HG03039 (cell line): ENCODE data around the gene TNIK.
"Not testable (repeated sequence)": the region's sequence is repeated elsewhere in the genome, so short reads cannot be mapped to it uniquely, and the experiment has no call there.

Experiments
- ATAC-seq: cut with Tn5 transposase; IDR thresholded peaks from one replicate; pipeline ENCODE4 v1.9.1; 2021; ENCODE audit warnings: mild to moderate bottlenecking, moderate library complexity; ENCODE audit not compliant: unreplicated experiment

TNIK gene

GRCh38 chr3:171366738-171367137 lies 93.5 kb downstream of the TNIK start:
- ATAC-seq = not testable (repeated sequence)

GRCh38 chr3:171366043-171366442 lies 94.2 kb downstream of the TNIK start:
- ATAC-seq = no peak

GRCh38 chr3:171365489-171365888 lies 94.7 kb downstream of the TNIK start:
- no peak for ATAC-seq

- no peak for ATAC-seq
Observed at GRCh38 chr3:171364500-171364899, 95.7 kb downstream of the TNIK start.

GRCh38 chr3:171363202-171363601 lies 97.0 kb downstream of the TNIK start:
- ATAC-seq = no peak

GRCh38 chr3:171362575-171362974 lies 97.6 kb downstream of the TNIK start:
- ATAC-seq = no peak

- no peak for ATAC-seq
Observed at GRCh38 chr3:171358881-171359198, 101.4 kb downstream of the TNIK start.

- ATAC-seq = no peak
Observed at GRCh38 chr3:171358181-171358880, 101.9 kb downstream of the TNIK start.

GRCh38 chr3:171357721-171358120 lies 102.5 kb downstream of the TNIK start:
- ATAC-seq = no peak

GRCh38 chr3:171356251-171356650 lies 104.0 kb downstream of the TNIK start:
- ATAC-seq = no peak

GRCh38 chr3:171354706-171355582 lies 105.3 kb downstream of the TNIK start:
- ATAC-seq = no peak

GRCh38 chr3:171354049-171354705 lies 106.0 kb downstream of the TNIK start:
- ATAC-seq = no peak

- ATAC-seq = no peak
Observed at GRCh38 chr3:171353423-171353822, 106.8 kb downstream of the TNIK start.

- ATAC-seq = no peak
Observed at GRCh38 chr3:171352387-171352935, 107.7 kb downstream of the TNIK start.

GRCh38 chr3:171351676-171352075 lies 108.5 kb downstream of the TNIK start:
- no peak for ATAC-seq

- ATAC-seq = no peak
Observed at GRCh38 chr3:171350364-171350763, 109.8 kb downstream of the TNIK start.

GRCh38 chr3:171349392-171349791 lies 110.8 kb downstream of the TNIK start:
- ATAC-seq = no peak

GRCh38 chr3:171348121-171348520 lies 112.1 kb downstream of the TNIK start:
- no peak for ATAC-seq

- ATAC-seq = peak; percentile 72
Observed at GRCh38 chr3:171347301-171348039, 112.7 kb downstream of the TNIK start.

GRCh38 chr3:171346582-171347300 lies 113.5 kb downstream of the TNIK start:
- no peak for ATAC-seq
